SU-DHL-6 (cell line): ENCODE measurements around the gene CACNG1.
"Not testable (repeated sequence)": the region's sequence is repeated elsewhere in the genome, so short reads cannot be mapped to it uniquely, and the experiment has no call there.

Experiments
- CTCF ChIP-seq: fragments of 200-600 bp; sonication (generic); IDR thresholded peaks from one replicate; pipeline ENCODE4 v1.5.1; 2017; ENCODE audit warnings: antibody characterized with exemption, mild to moderate bottlenecking, low read length, moderate library complexity; ENCODE audit not compliant: insufficient read depth, poor library complexity, severe bottlenecking
- EZH2phosphoT487 ChIP-seq: fragments of 200-600 bp; sonication (generic), shearing (Covaris generic); conservative IDR thresholded peaks from 2 replicates; pipeline ENCODE4 v1.6.1; 2018; ENCODE audit warnings: mild to moderate bottlenecking, antibody characterized with exemption, low read length, moderate library complexity, mixed read lengths

- TF ChIP-seq CTCF, EZH2phosphoT487: not testable (repeated sequence)
Observed at GRCh38 chr17:67095291-67095690, 50.9 kb downstream of the CACNG1 start.
